Glutamatergic neuron (in vitro differentiated cells): ENCODE results near the gene AKT1. TPM values are rescaled to one million over a fixed set of nuclear protein-coding genes. Genes with fewer than 3 reads are reported as not detected.
A peak's percentile ranks its signal among the peaks of the same experiment; 100 is the strongest.

Experiments
- DNase-seq: peaks from one replicate; pipeline ENCODE4 v3.0.0; 2022
- H3K27ac Mint-ChIP-seq: one replicate; pipeline ENCODE4 v1.8.0; 2020; ENCODE audit warnings: mild to moderate bottlenecking, mixed read lengths, inconsistent platforms; ENCODE audit not compliant: unreplicated experiment
- H3K27me3 Mint-ChIP-seq: one replicate; pipeline ENCODE4 v1.8.0; 2020; ENCODE audit warnings: mild to moderate bottlenecking, moderate library complexity, mixed read lengths, inconsistent platforms; ENCODE audit not compliant: unreplicated experiment
- H3K36me3 Mint-ChIP-seq: one replicate; pipeline ENCODE4 v1.8.0; 2020; ENCODE audit warnings: mild to moderate bottlenecking, mixed read lengths, inconsistent platforms; ENCODE audit not compliant: unreplicated experiment
- H3K4me1 Mint-ChIP-seq: one replicate; pipeline ENCODE4 v1.8.0; 2020; ENCODE audit warnings: mild to moderate bottlenecking, low read depth, mixed read lengths, inconsistent platforms; ENCODE audit not compliant: unreplicated experiment
- H3K4me3 Mint-ChIP-seq: one replicate; pipeline ENCODE4 v1.8.0; 2020; ENCODE audit warnings: mild to moderate bottlenecking, mixed read lengths, inconsistent platforms; ENCODE audit not compliant: unreplicated experiment
- H3K9me3 Mint-ChIP-seq: one replicate; pipeline ENCODE4 v1.8.0; 2020; ENCODE audit warnings: mild to moderate bottlenecking, moderate library complexity, mixed read lengths, inconsistent platforms; ENCODE audit not compliant: unreplicated experiment
- CTCF ChIP-seq: fragments of 200-600 bp; sonication (generic); IDR thresholded peaks from one replicate; pipeline ENCODE4 v1.5.0; 2021; ENCODE audit not compliant: partially characterized antibody, unreplicated experiment
- total RNA-seq: library from RNA; stranded (reverse); fragmentation: NEBNext Ultra II Directional; extraction: Animal tissue kit (Norgen Biotek cat#: 25700); gene quantifications from one replicate; pipeline ENCODE4 v1.2.1, GENCODE V29; 2021; ENCODE audit not compliant: unreplicated experiment

AKT1 gene
- total RNA-seq, 1 donor from 2014 or later: 300 TPM

- no peak overlapping the region for H3K4me3 Mint-ChIP-seq
- peaks cover 9% of the 10 kb centered on the region for H3K27me3 Mint-ChIP-seq
- H3K4me1 Mint-ChIP-seq: peaks cover 6% of the 10 kb centered on the region
- peaks cover 8% of the 10 kb centered on the region for H3K9me3 Mint-ChIP-seq
- no peaks in the 10 kb centered on the region for H3K36me3 Mint-ChIP-seq
- no peak for TF ChIP-seq CTCF
- no peak for DNase-seq
- H3K27ac Mint-ChIP-seq: no peak overlapping the region
Observed at GRCh38 chr14:104778694-104779331, 16.7 kb downstream of the AKT1 start.

- Mint-ChIP-seq H3K4me3 (no peak overlapping the region), H3K9me3 (peaks cover 8% of the 10 kb centered on the region), H3K4me1 (peaks cover 3% of the 10 kb centered on the region), H3K36me3 (no peaks in the 10 kb centered on the region), H3K27me3 (peaks cover 9% of the 10 kb centered on the region), H3K27ac (no peak overlapping the region)
- TF ChIP-seq CTCF: no peak
- DNase-seq: no peak
Observed at GRCh38 chr14:104777808-104778249, 17.7 kb downstream of the AKT1 start.

- DNase-seq: no peak
- no peak overlapping the region for H3K4me3 Mint-ChIP-seq
- peaks cover 9% of the 10 kb centered on the region for H3K27me3 Mint-ChIP-seq
Observed at GRCh38 chr14:104776961-104777807, 18.4 kb downstream of the AKT1 start.

GRCh38 chr14:104776481-104776880, 19.1 kb downstream of the AKT1 start:
- peaks cover 9% of the 10 kb centered on the region for H3K27me3 Mint-ChIP-seq
- H3K4me1 Mint-ChIP-seq: peaks cover 1% of the 10 kb centered on the region
- no peak overlapping the region for H3K27ac Mint-ChIP-seq
- H3K36me3 Mint-ChIP-seq: no peaks in the 10 kb centered on the region
- peaks cover 12% of the 10 kb centered on the region for H3K9me3 Mint-ChIP-seq
- no peak for TF ChIP-seq CTCF
- DNase-seq: no peak
- H3K4me3 Mint-ChIP-seq: no peak overlapping the region

More at GRCh38 chr14:104776961-104777807, 18.4 kb downstream of the AKT1 start:
- peaks cover 1% of the 10 kb centered on the region for H3K4me1 Mint-ChIP-seq
- TF ChIP-seq CTCF: no peak
- no peaks in the 10 kb centered on the region for H3K36me3 Mint-ChIP-seq
- H3K9me3 Mint-ChIP-seq: peaks cover 8% of the 10 kb centered on the region
- peak overlapping the region; percentile 43 for H3K27ac Mint-ChIP-seq

DNA sequence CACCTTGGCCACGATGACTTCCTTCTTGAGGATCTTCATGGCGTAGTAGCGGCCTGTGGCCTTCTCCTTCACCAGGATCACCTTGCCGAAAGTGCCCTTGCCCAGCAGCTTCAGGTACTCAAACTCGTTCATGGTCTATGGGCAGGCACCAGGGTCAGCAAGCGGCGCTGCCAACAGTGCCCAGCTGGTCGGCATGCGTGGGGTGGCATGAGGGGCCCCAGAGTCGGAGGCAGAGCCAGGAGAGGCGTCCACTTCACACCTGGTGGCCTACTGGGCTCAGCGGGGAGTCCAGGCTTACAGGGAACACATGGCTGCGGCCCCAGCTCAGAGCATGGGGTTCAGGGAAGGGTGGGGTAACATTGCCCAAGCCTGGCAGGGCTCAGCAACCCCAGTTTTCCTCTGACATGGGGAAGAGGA, 20.5 kb downstream of the AKT1 start:
- Mint-ChIP-seq H3K4me3 (no peak overlapping the region), H3K36me3 (peaks cover 7% of the 10 kb centered on the region), H3K27me3 (peaks cover 9% of the 10 kb centered on the region), H3K4me1 (peaks cover 4% of the 10 kb centered on the region), H3K27ac (no peak overlapping the region), H3K9me3 (peaks cover 17% of the 10 kb centered on the region)
- no peak for DNase-seq
- no peak for TF ChIP-seq CTCF
